Activated CD4-positive, alpha-beta T cell treated with anti-CD3 and anti-CD28 coated beads for 36 hours (primary cell): Measurements from ENCODE around the gene TMBIM6. TPM values are rescaled to one million over a fixed set of nuclear protein-coding genes. Genes with fewer than 3 reads are reported as not detected.
"Not testable (repeated sequence)": the region's sequence is repeated elsewhere in the genome, so short reads cannot be mapped to it uniquely, and the experiment has no call there.

Experiments used
- ATAC-seq: fragments of 200-7000 bp; cut with Tn5 transposase; one replicate; pipeline ENCODE4 v1.10.0; 2021; ENCODE audit warnings: mild to moderate bottlenecking, moderate library complexity
- CTCF ChIA-PET: fragments of 350-600 bp; sonication (Branson Sonifier 250); formaldehyde crosslinking; loops from one replicate; lab custom pipeline; 2021; ENCODE audit warnings: antibody characterized with exemption; lab: Charles Lee
- POLR2A ChIA-PET: fragments of 350-600 bp; sonication (Branson Sonifier 250); formaldehyde crosslinking; loops from one replicate; lab custom pipeline; 2021; ENCODE audit warnings: antibody characterized with exemption, inconsistent platforms; lab: Charles Lee
- DNase-seq: peaks from one replicate; pipeline ENCODE4 v3.0.0-alpha.2; 2020
- H3K27ac Mint-ChIP-seq: one replicate; pipeline ENCODE4 v1.8.0; 2021; ENCODE audit warnings: mixed read lengths
- H3K27me3 Mint-ChIP-seq: one replicate; pipeline ENCODE4 v1.8.0; 2021; ENCODE audit warnings: mixed read lengths
- H3K36me3 Mint-ChIP-seq: one replicate; pipeline ENCODE4 v1.8.0; 2021; ENCODE audit warnings: low read depth, mixed read lengths
- H3K4me1 Mint-ChIP-seq: one replicate; pipeline ENCODE4 v1.8.0; 2021; ENCODE audit warnings: mixed read lengths
- H3K4me3 Mint-ChIP-seq: one replicate; pipeline ENCODE4 v1.8.0; 2021; ENCODE audit warnings: mild to moderate bottlenecking, moderate library complexity, mixed read lengths
- H3K9me3 Mint-ChIP-seq: one replicate; pipeline ENCODE4 v1.8.0; 2021; ENCODE audit warnings: low read depth, mixed read lengths
- intact Hi-C, 2 experiments: fragments of 100-400 bp; cut with DNase I in 1 of 2; cut with micrococcal nuclease in 1 of 2; formaldehyde crosslinking; loops; one replicate each; pipeline versions ENCODE4 v1.14.2 to v1.15.1; 2022 to 2024; cut with DNase I, micrococcal nuclease
- total RNA-seq, 2 experiments: library from RNA; stranded (reverse); gene quantifications; one replicate each; pipeline ENCODE4 v1.2.3, GENCODE V29; 2021

The TMBIM6 gene
- total RNA-seq, 2 experiments from 2014 or later = 378 to 450 TPM

GRCh38 chr12:49705479-49706134 lies 35.8 kb upstream of the TMBIM6 start:
- CTCF ChIA-PET = interaction anchor here (0.5 to 12.8 kb wide), 15 partner anchors 10 to 364 kb away, joined by 3 to 332 read pairs (median 5); partner anchors contain the start of gene TMBIM6
- H3K36me3 Mint-ChIP-seq = peaks cover 7% of the 10 kb centered on the region
- peaks cover 3% of the 10 kb centered on the region for H3K27me3 Mint-ChIP-seq
- peak overlapping the region; percentile 83 for H3K27ac Mint-ChIP-seq
- DNase-seq (peak; percentile 49), ATAC-seq (no peak)
- intact Hi-C loops = loop anchor here (1.0 to 2.0 kb wide), 3 partner anchors 35 to 635 kb away; no protein-coding TSS in a partner anchor
- peaks cover 47% of the 10 kb centered on the region for H3K4me1 Mint-ChIP-seq
- POLR2A ChIA-PET = interaction anchor here (0.9 to 1.3 kb wide), 5 partner anchors 30 to 54 kb away, joined by 3 to 4 read pairs (median 3); no protein-coding TSS in a partner anchor
- H3K9me3 Mint-ChIP-seq = no peaks in the 10 kb centered on the region
- peak overlapping the region; percentile 92 for H3K4me3 Mint-ChIP-seq

- H3K36me3 Mint-ChIP-seq = peaks cover 7% of the 10 kb centered on the region
- ATAC-seq (peak; percentile 16), DNase-seq (peak; percentile 39)
- peak overlapping the region; percentile 83 for H3K27ac Mint-ChIP-seq
- intact Hi-C loops = loop anchor here (1.0 to 2.0 kb wide), 16 partner anchors 35 to 636 kb away; partner anchors contain the start of genes TMBIM6 (in 2 of the 2), BCDIN3D (in 1 of the 2), MCRS1 (in 1 of the 2) and NCKAP5L (in 1 of the 2)
- peak overlapping the region; percentile 92 for H3K4me3 Mint-ChIP-seq
- H3K9me3 Mint-ChIP-seq = no peaks in the 10 kb centered on the region
- H3K4me1 Mint-ChIP-seq = peaks cover 47% of the 10 kb centered on the region
- ChIA-PET CTCF (interaction anchor here (0.6 to 12.8 kb wide), 14 partner anchors 16 to 359 kb away, joined by 3 to 332 read pairs (median 6); partner anchors contain the start of gene TMBIM6), POLR2A (interaction anchor here (0.7 to 1.3 kb wide), 2 partner anchors 31 to 45 kb away, joined by 3 to 4 read pairs; no protein-coding TSS in a partner anchor)
- H3K27me3 Mint-ChIP-seq = peaks cover 3% of the 10 kb centered on the region
Observed at GRCh38 chr12:49706351-49707127, 34.8 kb upstream of the TMBIM6 start.

- Mint-ChIP-seq H3K4me1 (peaks cover 43% of the 10 kb centered on the region), H3K36me3 (peaks cover 7% of the 10 kb centered on the region), H3K27me3 (peaks cover 5% of the 10 kb centered on the region), H3K27ac (peak within 1 kb of the TSS; percentile 83), H3K9me3 (no peaks in the 10 kb centered on the region), H3K4me3 (peak within 1 kb of the TSS; percentile 92)
- CTCF ChIA-PET = interaction anchor here (0.6 to 12.8 kb wide), 16 partner anchors 9 to 81 kb away, joined by 3 to 332 read pairs (median 6); partner anchors contain the start of gene TMBIM6
- intact Hi-C loops = loop anchor here (1.0 to 2.0 kb wide), 15 partner anchors 34 to 385 kb away; partner anchors contain the start of genes TMBIM6 (in 2 of the 2), BCDIN3D (in 1 of the 2), MCRS1 (in 1 of the 2) and NCKAP5L (in 1 of the 2)
- POLR2A ChIA-PET = interaction anchor here (0.7 to 1.3 kb wide), 2 partner anchors 31 to 46 kb away, joined by 3 to 4 read pairs; no protein-coding TSS in a partner anchor
- DNase-seq (peak; percentile 99), ATAC-seq (peak; percentile 92)
Observed at GRCh38 chr12:49707128-49707811, 34.1 kb upstream of the TMBIM6 start, which contains the start of gene FMNL3. Gene FMNL3, minus strand, starts transcription at chr12:49707405. Its CDS starts 225 bp downstream, at chr12:49707180.

GRCh38 chr12:49707812-49708147 lies 33.6 kb upstream of the TMBIM6 start:
- H3K9me3 Mint-ChIP-seq = no peaks in the 10 kb centered on the region

GRCh38 chr12:49708851-49709250 lies 32.5 kb upstream of the TMBIM6 start:
- ATAC-seq (no peak), DNase-seq (no peak)
- H3K36me3 Mint-ChIP-seq = peaks cover 6% of the 10 kb centered on the region
- no peak overlapping the region for H3K27ac Mint-ChIP-seq
- H3K4me1 Mint-ChIP-seq = peaks cover 27% of the 10 kb centered on the region
- ChIA-PET POLR2A (no interaction called here), CTCF (interaction anchor here (0.6 to 12.8 kb wide), 16 partner anchors 12 to 253 kb away, joined by 3 to 332 read pairs (median 4); partner anchors contain the start of gene TMBIM6)
- H3K9me3 Mint-ChIP-seq = no peaks in the 10 kb centered on the region
- intact Hi-C loops = no loop called here
- peaks cover 10% of the 10 kb centered on the region for H3K27me3 Mint-ChIP-seq
- no peak overlapping the region for H3K4me3 Mint-ChIP-seq

More at GRCh38 chr12:49707812-49708147, 33.6 kb upstream of the TMBIM6 start:
- peaks cover 37% of the 10 kb centered on the region for H3K4me1 Mint-ChIP-seq
- ChIA-PET POLR2A (no interaction called here), CTCF (interaction anchor here (0.6 to 12.8 kb wide), 14 partner anchors 9 to 472 kb away, joined by 3 to 332 read pairs (median 6); partner anchors contain the start of gene TMBIM6)
- peaks cover 8% of the 10 kb centered on the region for H3K27me3 Mint-ChIP-seq
- no peak for ATAC-seq
- DNase-seq = no peak
- intact Hi-C loops = loop anchor here (1.0 to 2.0 kb wide), 15 partner anchors 34 to 385 kb away; partner anchors contain the start of genes TMBIM6 (in 2 of the 2), BCDIN3D (in 1 of the 2), MCRS1 (in 1 of the 2) and NCKAP5L (in 1 of the 2)
- H3K4me3 Mint-ChIP-seq = peak overlapping the region; percentile 92
- H3K27ac Mint-ChIP-seq = peak overlapping the region; percentile 83
- H3K36me3 Mint-ChIP-seq = peaks cover 6% of the 10 kb centered on the region

- CTCF ChIA-PET = interaction anchor here (1.1 to 12.8 kb wide), 5 partner anchors 27 to 78 kb away, joined by 3 to 332 read pairs (median 5); partner anchors contain the start of gene TMBIM6
- intact Hi-C loops, H3K36me3 Mint-ChIP-seq, ATAC-seq, H3K4me3 Mint-ChIP-seq, DNase-seq, H3K9me3 Mint-ChIP-seq, POLR2A ChIA-PET, H3K4me1 Mint-ChIP-seq, H3K27ac Mint-ChIP-seq: not testable (repeated sequence)
- peaks cover 14% of the 10 kb centered on the region for H3K27me3 Mint-ChIP-seq
Observed at GRCh38 chr12:49713952-49714351, 27.4 kb upstream of the TMBIM6 start.

- no peaks in the 10 kb centered on the region for H3K4me1 Mint-ChIP-seq
- no peaks in the 10 kb centered on the region for H3K36me3 Mint-ChIP-seq
- peaks cover 11% of the 10 kb centered on the region for H3K27me3 Mint-ChIP-seq
- ChIA-PET POLR2A (no interaction called here), CTCF (interaction anchor here (0.6 to 2.5 kb wide), 8 partner anchors 9 to 200 kb away, joined by 3 to 18 read pairs (median 4); partner anchors contain the start of gene TMBIM6)
- H3K4me3 Mint-ChIP-seq = no peak overlapping the region
- DNase-seq (no peak), ATAC-seq (no peak)
- H3K27ac Mint-ChIP-seq = no peak overlapping the region
- intact Hi-C loops = no loop called here
- no peaks in the 10 kb centered on the region for H3K9me3 Mint-ChIP-seq
Observed at GRCh38 chr12:49716553-49716952, 24.8 kb upstream of the TMBIM6 start.

GRCh38 chr12:49717800-49718199 lies 23.6 kb upstream of the TMBIM6 start:
- H3K4me1 Mint-ChIP-seq, DNase-seq, H3K27me3 Mint-ChIP-seq, H3K27ac Mint-ChIP-seq, intact Hi-C loops, H3K36me3 Mint-ChIP-seq, ATAC-seq, H3K9me3 Mint-ChIP-seq, H3K4me3 Mint-ChIP-seq: not testable (repeated sequence)
- CTCF ChIA-PET = interaction anchor here (0.7 to 2.5 kb wide), 7 partner anchors 8 to 370 kb away, joined by 3 to 10 read pairs (median 3); partner anchors contain the start of gene TMBIM6
- POLR2A ChIA-PET = interaction anchor here (0.6 kb wide), 1 partner anchor 117 kb away, joined by 3 read pairs; no protein-coding TSS in a partner anchor

- no peaks in the 10 kb centered on the region for H3K36me3 Mint-ChIP-seq
- ATAC-seq = peak; percentile 36
- intact Hi-C loops = no loop called here
- H3K27ac Mint-ChIP-seq = no peak overlapping the region
- no peak overlapping the region for H3K4me3 Mint-ChIP-seq
- POLR2A ChIA-PET = interaction anchor here (0.7 kb wide), 1 partner anchor 113 kb away, joined by 3 read pairs; no protein-coding TSS in a partner anchor
- peaks cover 8% of the 10 kb centered on the region for H3K27me3 Mint-ChIP-seq
- no peak for DNase-seq
- no peaks in the 10 kb centered on the region for H3K9me3 Mint-ChIP-seq
- CTCF ChIA-PET = interaction anchor here (0.7 to 1.4 kb wide), 4 partner anchors 42 to 148 kb away, joined by 4 to 7 read pairs (median 4); no protein-coding TSS in a partner anchor
- H3K4me1 Mint-ChIP-seq = no peaks in the 10 kb centered on the region
Observed at GRCh38 chr12:49720214-49720613, 21.1 kb upstream of the TMBIM6 start.

GRCh38 chr12:49721355-49721754 lies 20.0 kb upstream of the TMBIM6 start:
- POLR2A ChIA-PET, H3K27ac Mint-ChIP-seq, H3K9me3 Mint-ChIP-seq, ATAC-seq, DNase-seq, intact Hi-C loops, H3K4me3 Mint-ChIP-seq, H3K36me3 Mint-ChIP-seq, H3K27me3 Mint-ChIP-seq, H3K4me1 Mint-ChIP-seq: not testable (repeated sequence)
- CTCF ChIA-PET = interaction anchor here (1.4 kb wide), 1 partner anchor 56 kb away, joined by 7 read pairs; no protein-coding TSS in a partner anchor
